NCI-H1436 treated with DMSO at 0.1 percent for 48 hours (cell line): Measurements from ENCODE around the gene LRRC7.

Source experiments
- DNase-seq: peaks from one replicate; lab custom pipeline; 2025; lab: John Stamatoyannopoulos, UW

Gene LRRC7

DNA sequence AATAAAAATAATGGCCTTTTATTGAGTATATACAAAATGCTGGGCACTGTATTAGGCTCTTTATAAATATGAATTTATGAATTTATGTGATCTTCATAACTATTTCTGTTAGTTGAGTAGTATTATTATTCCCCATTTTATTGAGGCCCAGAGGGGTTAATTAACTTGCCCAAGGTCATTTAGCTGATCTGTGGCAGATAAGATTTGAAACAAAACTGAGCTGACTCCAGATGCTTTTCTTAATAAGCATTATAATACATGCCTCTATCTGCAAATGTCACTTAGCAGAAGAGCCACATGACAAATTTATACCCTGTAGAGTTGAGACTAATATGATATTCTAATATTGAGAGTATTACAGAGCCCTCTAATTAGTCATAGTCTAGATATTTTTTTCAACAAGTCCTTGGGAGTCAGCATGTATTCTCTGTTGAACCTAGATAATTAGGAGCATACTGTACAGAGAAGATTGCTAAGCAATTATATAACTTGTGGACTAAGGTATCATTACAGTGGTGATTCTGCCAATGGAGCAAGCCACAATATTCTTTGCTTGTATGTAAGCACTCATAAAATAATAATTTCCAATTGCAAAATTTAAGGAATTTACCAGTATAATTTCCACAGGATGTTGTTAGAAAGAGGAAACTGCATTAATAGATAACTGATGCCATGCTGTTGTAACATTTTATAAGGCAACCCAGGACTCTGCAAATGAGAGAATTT is 525.7 kb downstream of the LRRC7 start:
- no peak for DNase-seq

DNA sequence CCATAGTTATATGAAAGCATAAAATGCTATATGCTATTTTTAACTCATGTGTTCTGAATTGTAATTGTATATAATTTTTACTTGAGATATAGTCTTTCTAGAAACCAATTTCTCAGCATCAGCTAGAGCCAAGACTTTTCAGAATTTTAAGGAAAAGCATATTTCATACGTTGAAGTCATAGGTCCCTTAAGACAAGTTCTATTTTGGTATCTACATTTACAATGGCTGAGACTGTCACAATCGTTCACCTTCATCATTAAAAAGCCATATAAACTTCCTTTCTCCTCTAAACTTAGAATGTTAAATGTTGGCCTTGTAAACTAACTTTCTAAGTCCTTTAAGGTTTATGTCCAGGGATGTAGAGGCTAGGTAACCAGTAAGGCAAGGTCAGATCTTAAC is 533.5 kb downstream of the LRRC7 start:
- DNase-seq: no peak

DNA sequence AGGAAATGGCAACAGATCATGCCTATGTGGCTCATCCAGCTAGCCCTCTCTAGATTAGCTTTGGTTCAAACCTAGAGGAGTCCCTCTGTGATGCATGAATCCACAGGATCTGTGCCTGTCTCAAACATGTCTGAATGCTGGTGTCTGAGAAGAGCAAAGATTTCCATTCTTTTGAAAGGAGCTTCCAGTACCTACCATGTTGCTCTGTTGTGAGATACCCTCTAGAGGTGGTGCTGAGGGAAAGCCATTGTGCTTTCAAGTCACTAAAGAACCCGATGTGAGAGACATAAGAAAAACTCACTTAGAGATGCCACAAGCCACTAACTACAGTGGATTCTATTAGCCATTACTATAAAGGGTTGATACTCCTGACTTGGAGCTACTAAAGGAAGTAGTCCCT is 534.1 kb downstream of the LRRC7 start:
- DNase-seq: no peak

DNA sequence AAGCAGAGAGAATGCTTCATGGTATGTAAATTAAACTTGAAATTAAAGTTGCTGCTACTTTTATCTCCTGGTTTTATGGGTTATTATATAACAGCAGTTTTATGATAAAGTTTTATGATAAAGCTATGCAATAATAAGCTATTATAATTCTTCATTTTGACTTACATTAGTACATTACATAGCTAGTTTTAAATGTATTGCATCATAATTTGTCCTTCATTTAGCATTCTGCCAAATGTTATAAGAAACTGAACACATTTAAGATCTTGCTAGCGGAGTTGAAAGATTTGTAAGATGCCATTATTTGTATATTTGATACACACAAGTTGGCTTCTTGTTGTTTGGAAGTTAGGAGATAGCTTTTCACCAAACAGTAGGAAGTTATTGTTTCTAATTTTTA is 536.0 kb downstream of the LRRC7 start:
- DNase-seq: no peak

DNA sequence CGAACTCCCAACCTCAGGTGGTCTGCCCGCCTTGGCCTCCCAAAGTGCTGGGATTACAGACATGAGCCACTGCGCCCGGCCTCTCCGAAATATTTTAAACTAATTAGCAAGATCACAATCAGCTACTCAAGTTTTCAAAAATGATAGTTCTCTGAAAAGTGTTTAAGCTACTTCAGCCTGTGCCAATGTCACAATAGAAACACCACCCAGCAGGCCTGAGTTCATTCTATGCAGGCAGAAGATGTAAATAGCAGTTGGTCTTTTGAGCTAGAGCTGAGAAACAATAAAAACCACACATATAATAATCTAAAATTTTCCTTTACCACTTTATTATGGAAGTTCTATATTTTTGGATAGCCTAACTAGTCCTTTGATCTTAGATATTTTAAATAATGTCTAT is 541.5 kb downstream of the LRRC7 start:
- no peak for DNase-seq

DNA sequence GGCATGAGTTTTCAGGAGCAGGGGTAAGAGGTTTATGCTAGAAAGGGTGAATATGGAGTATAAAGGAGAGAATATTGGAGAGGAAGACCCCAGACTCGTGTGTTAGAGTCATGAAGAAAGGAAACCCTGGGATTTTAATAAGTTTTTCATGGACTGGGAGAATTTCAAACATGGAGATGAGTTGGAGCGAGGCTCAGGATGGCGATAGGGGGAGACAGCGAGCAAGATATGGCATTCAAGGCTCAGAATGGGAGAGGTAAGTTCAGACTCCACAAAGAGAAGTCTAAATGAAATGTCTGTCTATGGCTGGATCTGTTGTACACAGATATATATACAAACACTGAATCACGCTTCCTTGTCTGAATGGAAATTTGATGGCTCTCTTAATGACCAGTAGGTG is 545.1 kb downstream of the LRRC7 start:
- no peak for DNase-seq

DNA sequence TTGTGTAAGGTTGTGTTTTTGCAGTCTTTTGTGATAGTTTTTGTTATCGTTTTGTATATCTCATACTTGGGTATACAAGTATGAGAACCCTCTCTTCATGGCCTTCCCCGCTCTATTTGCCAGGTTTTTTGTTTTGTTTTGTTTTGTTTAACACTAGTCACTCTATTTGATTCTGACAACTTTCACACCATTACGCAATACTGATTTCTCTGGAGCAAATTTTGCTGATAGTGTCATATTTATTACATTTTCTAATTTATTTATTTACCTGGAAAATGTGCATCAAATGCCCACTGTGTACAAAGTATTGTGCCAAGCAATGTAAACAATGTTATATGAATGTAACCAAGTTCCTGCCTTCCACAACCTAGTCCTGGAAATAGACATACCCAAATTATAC is 547.6 kb downstream of the LRRC7 start:
- no peak for DNase-seq

DNA sequence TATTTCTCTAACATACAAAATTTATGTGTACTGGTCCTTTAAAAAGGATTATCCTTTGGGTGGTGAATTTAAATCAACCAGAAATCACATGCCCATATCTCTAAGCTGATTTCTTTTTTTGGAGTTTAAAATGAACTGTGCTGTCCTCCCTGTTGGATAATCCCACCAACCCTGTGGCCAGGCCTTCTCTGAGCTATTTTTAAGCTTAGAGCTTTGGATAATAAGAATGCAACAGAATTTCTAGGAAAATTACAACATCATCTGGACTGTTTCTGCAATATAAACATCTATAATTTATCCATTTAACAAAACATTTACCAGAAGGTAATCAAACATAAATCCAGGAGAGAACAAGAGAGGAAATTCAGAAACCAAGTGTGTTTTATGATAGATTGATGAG is 549.3 kb downstream of the LRRC7 start:
- DNase-seq: no peak

DNA sequence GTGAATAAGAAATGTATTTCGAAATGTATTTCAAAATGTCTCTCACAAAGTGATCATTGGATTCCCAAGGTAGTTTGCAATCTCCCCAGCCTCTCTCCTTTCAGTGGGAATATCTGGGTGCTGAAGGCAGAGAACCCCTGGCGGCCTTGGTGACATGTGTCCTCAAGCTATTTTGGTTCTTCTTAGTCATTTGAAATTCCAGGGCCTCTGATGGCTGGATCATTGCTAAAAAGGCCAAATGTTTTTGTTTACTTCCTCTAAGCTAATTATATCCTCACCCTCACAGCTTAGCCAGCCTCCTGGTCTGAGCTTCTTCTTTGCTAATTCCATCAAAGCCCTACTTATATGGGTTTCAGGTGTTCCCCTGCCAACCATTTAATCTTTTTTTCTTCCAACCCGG is 566.4 kb downstream of the LRRC7 start:
- no peak for DNase-seq

DNA sequence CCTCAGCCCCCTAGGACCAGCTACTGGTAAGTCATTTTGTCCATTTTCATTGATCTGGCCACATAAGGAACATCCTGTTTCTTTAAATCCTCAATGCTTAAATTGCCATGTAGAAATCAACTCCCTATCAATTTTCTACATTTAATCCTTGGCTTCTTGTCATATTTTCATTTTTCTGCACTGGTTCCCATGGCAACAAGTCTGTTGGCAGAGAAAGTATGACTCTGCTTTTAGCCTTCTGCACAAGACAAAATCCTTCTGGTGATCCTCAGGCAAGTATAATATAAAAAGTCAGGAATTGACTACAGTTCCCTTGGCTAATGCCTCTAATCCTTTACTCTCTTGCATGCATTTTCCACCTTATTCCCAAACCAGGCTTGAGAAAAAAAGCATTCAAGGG is 572.6 kb downstream of the LRRC7 start:
- no peak for DNase-seq

DNA sequence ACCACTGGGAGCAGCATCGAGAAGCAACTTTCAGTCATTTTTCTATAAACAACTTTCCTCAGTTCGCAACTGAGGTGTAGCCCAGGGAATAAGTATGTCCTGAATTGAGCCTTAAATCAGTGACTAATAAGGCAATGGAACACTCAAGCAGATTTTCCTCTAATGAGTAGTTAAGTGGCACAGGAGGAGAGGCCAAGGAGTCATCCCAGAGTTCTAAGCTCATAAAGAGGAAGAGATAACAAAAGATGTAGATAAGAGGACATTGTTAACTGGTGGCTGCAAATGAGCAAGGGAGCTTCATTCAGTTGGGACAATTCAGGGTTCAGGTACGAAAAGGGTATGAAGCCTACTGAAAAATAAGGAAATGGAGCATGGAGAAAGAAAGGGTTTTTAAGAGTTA is 573.2 kb downstream of the LRRC7 start:
- no peak for DNase-seq

DNA sequence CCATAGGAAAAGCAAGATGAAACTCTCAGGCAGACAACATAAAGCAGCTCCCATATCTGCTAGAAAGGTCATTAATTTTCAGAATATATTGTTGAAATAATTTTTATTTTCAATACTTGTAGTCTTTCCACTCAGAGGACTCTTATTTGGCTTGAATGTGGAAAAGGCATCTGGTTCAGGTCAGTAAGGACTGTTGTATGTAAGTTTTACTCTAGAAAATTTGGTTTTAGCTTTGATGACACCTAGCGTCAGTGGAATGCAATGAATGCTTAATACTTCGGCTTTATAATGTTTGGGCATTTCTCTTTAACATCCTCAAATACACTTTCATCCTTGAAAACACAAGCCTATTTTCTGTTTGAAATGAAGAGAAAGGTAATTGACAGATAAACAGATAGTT is 574.4 kb downstream of the LRRC7 start:
- DNase-seq: no peak

DNA sequence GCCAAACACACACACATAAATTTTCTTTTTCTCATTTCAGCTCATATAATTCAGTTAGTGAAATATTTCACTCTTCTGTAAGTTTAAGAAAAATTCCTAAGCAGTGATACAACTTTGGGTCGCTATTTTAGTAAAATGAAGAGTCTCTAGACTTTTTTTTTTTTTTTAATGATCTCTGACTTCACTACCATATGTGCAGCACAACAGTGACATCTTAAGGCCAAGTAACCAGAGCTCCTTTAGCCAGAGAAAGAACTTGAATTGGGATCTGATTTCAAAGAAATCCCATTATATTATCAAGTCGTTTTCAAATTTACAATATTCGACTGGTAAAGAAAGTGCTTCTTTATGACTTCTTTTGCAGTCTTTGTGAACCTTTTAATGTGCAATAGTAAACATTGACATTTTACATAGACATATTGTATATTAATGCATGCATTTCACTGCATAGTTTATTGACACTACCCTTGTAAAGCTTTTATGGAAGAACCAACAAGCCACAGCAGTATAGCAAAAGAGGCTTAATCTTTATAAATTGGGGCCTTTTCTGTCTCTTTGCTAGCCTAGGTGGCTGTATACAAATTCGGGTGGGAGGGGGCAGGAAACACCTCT is 575.4 kb downstream of the LRRC7 start:
- DNase-seq: no peak

DNA sequence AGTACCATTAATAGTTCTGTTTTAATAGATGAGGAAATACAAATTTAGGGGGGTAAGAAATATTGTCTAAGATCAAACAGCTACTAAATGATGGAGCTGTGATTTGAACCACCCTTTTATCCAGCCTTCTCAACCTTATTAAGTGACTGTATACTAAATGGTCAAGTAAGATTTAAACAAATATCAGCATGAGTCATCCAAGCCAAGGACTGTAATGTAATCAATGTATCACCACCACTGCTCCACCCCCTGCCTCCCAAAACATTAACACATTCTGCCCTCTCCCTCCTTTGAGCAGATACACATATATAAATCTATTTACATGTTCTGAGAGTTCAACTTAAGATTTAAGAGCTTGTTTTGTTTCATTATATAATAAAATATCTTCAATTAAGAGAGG is 578.8 kb downstream of the LRRC7 start:
- DNase-seq: no peak

DNA sequence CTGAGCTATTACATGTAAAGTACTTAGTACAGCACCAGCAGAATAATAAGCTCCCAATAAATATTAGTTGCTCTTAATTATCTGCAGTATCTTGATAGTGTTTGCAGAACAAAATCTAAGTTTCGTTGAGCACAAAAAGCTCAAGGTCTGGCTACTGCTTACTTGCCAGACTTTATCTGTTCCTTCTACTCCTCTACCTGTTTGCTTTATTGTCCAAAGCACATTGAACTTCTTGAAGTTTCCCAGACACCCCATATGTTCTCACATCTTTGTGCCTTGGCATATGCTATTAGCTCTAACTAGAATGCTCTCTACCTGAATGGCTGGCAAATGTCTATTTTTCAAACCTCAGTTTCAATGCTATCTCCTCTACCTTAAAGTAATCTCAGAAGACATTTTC is 582.7 kb downstream of the LRRC7 start:
- no peak for DNase-seq

DNA sequence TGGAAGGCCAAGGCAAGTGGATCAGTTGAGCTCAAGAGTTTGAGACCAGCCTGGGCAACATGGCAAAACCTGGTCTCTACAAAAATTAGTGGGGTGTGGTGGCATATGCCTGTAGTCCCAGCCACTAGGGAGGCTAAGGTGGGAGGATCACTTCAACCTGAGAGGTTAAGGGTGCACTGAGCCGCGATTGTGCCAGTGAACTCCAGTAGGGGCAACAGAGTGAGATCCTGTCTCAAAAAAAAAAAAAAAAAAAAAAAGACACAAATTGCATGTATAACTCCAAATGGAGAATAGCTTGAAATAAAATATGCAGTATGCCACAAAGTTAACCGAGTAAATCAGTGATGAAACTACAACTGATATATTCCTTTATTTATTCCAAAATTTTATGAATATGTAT is 586.0 kb downstream of the LRRC7 start:
- DNase-seq: no peak

DNA sequence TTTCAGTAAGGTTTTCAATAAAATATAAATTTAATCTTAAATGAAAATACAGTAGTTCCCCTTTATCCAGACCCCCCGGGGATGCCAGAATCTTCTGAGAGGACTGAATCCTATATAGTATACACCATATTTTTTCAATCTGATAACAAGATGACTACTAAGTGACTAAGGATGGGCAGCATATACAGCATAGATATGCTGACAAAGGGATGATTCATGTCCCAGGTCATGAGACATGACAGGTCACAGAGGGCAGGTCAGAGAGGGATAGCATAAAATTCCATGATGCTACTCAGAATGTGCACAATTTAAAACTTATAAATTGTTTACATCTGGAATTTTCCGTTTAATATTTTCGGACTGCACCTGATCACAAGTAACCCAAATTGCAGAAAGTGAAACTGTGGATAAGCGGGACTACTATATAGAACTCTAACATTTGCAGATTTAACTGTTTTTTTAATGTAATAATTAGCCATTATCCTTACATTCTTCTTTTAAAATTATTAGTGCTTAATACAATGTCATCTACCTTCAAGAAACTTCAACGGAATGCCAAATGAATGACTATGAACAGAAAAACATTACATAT is 588.9 kb downstream of the LRRC7 start:
- DNase-seq: no peak

DNA sequence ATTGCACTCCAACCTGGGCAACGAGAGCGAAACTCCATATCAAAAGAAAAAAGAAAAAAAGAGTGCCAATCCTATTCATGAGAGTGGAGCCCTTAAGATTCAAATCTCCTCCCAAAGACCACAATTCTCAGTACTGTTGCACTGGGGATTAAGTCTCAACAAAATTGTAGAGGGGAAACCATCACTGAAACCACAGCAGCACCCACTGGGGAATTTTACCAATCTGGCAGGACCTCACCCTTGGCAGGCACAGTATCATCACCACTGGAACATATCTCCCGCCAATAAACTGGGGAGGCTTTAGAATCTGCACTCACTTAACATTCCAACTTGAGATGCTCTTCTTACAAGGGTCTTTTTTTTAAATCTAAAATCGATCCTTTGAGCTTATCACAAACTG is 596.6 kb downstream of the LRRC7 start:
- DNase-seq: no peak

DNA sequence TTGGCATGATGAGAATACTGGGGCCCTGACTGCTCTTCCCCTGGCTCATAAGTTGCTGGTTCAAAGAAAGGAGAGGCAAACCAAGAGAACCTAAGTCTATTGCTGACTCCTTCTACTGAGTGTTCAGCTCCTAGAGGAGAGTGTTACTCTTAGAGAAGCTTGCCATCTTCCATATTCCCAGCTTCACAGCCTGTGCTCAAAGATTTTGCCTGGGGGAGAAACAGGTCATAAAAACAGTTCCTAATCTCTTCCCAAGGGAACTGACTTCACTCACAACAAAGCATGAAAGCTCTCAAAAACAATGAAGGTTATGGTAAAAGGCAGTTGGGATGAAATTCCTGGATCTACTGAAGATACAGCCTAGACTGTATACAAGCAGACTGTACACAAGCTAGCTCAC is 600.6 kb downstream of the LRRC7 start:
- DNase-seq: no peak

DNA sequence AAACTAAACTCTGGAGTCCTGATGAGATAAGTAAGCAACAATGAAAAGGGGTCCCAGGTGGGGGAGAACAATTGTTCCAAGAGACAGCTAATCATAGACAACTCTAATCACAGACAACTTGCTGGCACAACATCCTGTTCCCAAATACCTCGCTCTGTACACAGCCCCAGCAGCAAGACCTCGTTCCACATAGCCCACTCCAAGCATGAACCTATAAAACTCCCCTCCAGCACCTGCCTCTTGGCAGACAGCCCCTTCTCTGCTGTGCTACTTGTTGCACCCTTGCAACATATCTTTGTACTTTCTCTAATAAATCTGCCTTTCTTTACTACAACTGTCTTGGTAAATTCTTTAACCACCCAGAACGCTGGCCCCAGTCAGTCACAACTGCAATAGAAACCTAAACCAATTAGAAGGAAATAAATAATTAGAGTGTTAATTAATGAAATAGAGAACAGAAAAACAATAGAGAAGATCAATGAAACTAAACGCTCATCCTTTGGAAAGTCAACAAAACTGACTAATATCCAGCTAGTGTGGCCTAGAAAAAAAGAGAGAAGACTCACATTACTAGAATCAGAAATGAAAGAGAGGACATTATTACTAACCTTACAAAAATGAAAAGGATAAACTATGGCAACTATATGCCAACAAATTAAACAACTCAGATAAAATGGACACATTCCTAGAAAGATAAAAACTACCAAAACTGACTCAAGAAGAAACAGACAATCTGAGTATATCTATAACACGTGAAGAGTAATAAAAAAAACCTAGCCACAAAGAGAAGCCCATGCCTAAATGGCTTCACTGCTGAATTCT is 601.5 kb downstream of the LRRC7 start:
- DNase-seq: no peak

DNA sequence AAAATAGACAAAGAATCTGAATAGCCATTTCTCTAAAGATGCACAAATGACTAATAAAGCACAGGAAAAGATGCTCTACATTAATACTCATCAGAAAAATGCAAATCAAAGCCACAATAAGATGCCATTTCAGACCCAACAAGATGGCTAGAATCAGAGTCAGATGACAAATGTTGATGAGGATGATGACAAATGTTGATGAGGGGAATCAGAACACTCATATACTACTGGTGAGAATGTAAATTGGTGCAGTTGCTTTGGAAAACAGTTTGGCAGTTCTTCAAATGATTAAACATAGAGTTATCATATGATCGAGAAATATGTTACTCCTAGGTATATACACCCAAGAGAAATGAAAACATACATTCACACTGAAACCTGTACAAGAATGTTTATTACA is 603.8 kb downstream of the LRRC7 start:
- no peak for DNase-seq
